Stimulated activated naive B cell treated with anti-CD40 and anti-IgM and Interleukin-4, amounts not matched to agents 10 μg/mL and 1 μg/mL and 100 μg/mL, for 72 hours (primary cell): Measurements from ENCODE around the gene SBF2.

Experiments
- ATAC-seq, 2 donors: fragments of 150-1000 bp; cut with Tn5 transposase; replicated peaks; 2 replicates each; pipeline ENCODE4 v1.10.0; 2021; ENCODE audit warnings: moderate library complexity in 1 of 2
- DNase-seq: peaks from one replicate; pipeline ENCODE4 v3.0.0; 2021
- H3K27ac Mint-ChIP-seq: one replicate; pipeline ENCODE4 v1.8.0; 2022; ENCODE audit warnings: mild to moderate bottlenecking, mixed read lengths
- H3K27me3 Mint-ChIP-seq, 2 donors: one replicate each; pipeline ENCODE4 v1.8.0; 2022; ENCODE audit warnings: mixed read lengths in 2 of 2
- H3K36me3 Mint-ChIP-seq, 2 donors: one replicate each; pipeline ENCODE4 v1.8.0; 2022; ENCODE audit warnings: mixed read lengths in 2 of 2, mild to moderate bottlenecking in 1 of 2
- H3K4me1 Mint-ChIP-seq, 2 donors: one replicate each; pipeline ENCODE4 v1.8.0; 2022; ENCODE audit warnings: mixed read lengths in 2 of 2, mild to moderate bottlenecking in 1 of 2
- H3K4me3 Mint-ChIP-seq, 2 donors: one replicate each; pipeline ENCODE4 v1.8.0; 2022; ENCODE audit warnings: mild to moderate bottlenecking in 2 of 2, mixed read lengths in 2 of 2, moderate library complexity in 1 of 2
- H3K9me3 Mint-ChIP-seq, 2 donors: one replicate each; pipeline ENCODE4 v1.8.0; 2022; ENCODE audit warnings: mixed read lengths in 2 of 2, mild to moderate bottlenecking in 1 of 2

The SBF2 gene

DNA sequence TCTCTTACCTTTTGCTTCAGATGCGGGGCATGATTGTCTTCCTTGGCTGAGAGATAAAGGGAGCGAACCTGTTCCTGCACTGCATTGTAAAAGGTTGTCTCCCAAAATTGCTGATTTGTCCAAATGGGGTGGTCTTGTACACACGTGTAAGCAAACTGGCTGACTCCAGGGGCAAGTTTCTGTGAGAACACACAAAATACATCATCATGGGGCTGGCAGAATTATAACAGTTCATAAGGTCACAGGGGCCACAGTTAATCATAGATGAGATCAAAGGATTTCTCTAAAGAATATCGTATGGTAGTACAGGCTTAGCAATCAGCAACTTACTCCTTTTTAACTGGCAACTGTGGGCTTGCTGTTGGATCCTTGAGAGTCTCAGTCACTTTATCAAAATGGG is 435.8 kb downstream of the SBF2 start:
- H3K9me3 Mint-ChIP-seq, result no peaks in the 10 kb centered on the region
- no peaks in the 10 kb centered on the region for H3K36me3 Mint-ChIP-seq
- no peak overlapping the region for H3K27ac Mint-ChIP-seq
- ATAC-seq (no peak), DNase-seq (no peak)
- no peak overlapping the region for H3K4me3 Mint-ChIP-seq
- no peaks in the 10 kb centered on the region for H3K27me3 Mint-ChIP-seq
- H3K4me1 Mint-ChIP-seq, result peaks cover 16 to 39% of the 10 kb centered on the region in 2 donors

DNA sequence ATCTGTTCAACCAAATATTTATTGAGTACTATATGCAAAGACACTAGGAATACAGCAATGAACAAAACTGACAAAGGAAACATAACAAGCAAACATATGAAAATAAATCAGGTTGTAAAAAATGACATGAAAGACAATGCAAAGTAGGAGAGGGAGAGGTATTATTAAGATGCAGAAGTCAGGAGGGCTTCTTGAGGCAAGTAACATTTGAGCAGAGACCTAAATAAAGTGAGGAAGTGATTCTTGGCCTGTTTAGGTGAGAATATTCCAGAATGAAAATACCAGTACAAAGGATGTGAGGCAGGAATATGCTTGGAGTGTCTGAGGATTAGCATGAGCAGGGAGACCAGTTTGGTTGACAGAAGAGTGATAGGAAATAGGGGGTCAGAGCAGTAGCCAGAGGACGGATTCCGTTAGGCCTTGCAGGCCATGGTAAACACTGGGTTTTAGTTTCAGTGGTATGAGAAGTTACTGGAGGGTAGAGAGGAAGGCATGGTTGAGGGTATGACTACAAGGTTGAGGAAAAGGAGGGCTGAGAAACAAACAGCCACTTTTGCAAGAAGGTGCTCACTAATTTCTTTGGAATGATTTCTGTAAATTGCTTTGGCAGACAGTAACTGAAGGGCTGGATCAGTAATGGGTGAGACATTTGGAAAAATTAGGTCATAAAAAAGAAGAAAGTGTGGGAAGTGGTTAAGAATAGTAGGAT is 438.3 kb downstream of the SBF2 start:
- Mint-ChIP-seq H3K9me3 (no peaks in the 10 kb centered on the region), H3K4me3 (no peak overlapping the region), H3K4me1 (peaks cover 13 to 36% of the 10 kb centered on the region in 2 donors), H3K27ac (no peak overlapping the region), H3K27me3 (no peaks in the 10 kb centered on the region), H3K36me3 (no peaks in the 10 kb centered on the region)
- peak; percentile 7 for DNase-seq
- peak; percentile 93 to 95 for ATAC-seq

DNA sequence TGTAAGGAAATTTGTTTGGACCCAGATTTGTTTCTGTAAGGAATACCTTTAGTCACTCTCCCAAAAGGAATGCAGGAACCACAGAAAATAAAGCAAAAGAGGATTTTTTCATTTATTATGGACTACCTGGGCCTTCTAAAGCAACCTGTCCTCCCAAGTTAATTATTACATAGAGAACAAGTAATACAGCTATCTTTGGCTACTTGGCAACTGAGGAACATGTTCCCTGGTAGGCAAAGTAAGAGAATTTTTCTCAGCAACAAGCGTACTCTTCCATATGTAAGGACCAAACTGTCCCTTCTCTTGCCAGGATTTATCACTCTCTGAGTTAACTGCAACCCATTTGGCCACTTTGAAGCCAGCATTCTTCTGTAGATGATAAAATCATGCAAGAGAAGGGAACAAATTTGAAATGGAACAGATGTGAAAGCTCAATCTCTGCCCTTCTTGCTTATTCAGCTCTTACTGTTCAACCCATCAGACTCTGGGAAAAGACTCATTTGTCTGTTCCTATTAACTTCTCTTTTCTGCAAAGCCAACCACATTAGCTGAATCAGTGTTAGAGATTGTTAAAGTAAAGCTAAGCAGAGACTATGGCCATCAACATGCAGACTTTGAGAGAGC is 440.0 kb downstream of the SBF2 start:
- Mint-ChIP-seq H3K4me1 (peaks cover 9 to 28% of the 10 kb centered on the region in 2 donors), H3K27ac (no peak overlapping the region), H3K36me3 (peaks cover 0 to 5% of the 10 kb centered on the region in 2 donors), H3K9me3 (no peaks in the 10 kb centered on the region), H3K4me3 (no peak overlapping the region), H3K27me3 (no peaks in the 10 kb centered on the region)
- DNase-seq (no peak), ATAC-seq (no peak)

DNA sequence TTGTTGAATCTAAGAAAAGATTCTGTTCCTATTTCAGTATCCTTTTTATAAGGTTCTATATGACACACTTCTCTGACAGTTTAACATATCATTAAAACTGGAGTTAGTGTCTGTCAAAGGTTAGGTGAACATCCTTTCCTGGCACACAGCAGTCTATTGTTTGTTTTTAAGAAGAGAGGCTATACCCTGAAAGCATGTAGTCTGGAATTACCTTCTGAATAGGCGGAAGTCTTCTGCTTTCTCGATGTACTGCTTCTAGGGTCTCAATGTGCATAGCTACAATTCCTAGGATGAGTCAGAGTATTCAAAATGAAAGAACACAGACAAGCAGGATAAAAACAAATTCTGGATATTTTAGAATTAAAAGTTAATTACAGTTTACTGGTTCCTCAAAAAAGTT is 441.6 kb downstream of the SBF2 start:
- peaks cover 3 to 16% of the 10 kb centered on the region in 2 donors for H3K4me1 Mint-ChIP-seq
- ATAC-seq (peak in 1 of 2 donors; percentile 21), DNase-seq (no peak)
- no peaks in the 10 kb centered on the region for H3K27me3 Mint-ChIP-seq
- no peaks in the 10 kb centered on the region for H3K9me3 Mint-ChIP-seq
- peaks cover 3 to 8% of the 10 kb centered on the region in 2 donors for H3K36me3 Mint-ChIP-seq
- H3K27ac Mint-ChIP-seq, result no peak overlapping the region
- H3K4me3 Mint-ChIP-seq, result no peak overlapping the region

DNA sequence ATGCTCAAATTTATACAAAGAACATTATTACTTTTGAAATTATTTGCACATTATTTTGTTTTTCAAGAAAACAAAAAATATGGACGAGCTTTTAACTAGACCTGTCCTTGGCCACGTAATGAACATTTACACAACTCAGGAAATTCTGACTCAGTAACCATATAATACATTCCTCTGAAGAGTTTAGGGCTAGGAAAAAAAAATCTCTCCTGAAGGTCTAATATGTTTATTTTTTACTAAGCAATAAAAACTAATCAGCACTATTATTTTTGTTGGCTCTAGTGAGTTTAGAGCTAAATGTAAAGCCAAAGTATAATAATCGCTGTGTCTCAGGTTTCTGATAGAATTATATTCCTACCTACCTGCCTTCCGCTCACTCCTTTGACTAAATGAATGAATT is 442.7 kb downstream of the SBF2 start:
- no peaks in the 10 kb centered on the region for H3K9me3 Mint-ChIP-seq
- H3K4me1 Mint-ChIP-seq, result peaks cover 3 to 16% of the 10 kb centered on the region in 2 donors
- peaks cover 7 to 13% of the 10 kb centered on the region in 2 donors for H3K36me3 Mint-ChIP-seq
- no peaks in the 10 kb centered on the region for H3K27me3 Mint-ChIP-seq
- ATAC-seq (no peak), DNase-seq (no peak)
- no peak overlapping the region for H3K4me3 Mint-ChIP-seq
- H3K27ac Mint-ChIP-seq, result no peak overlapping the region

DNA sequence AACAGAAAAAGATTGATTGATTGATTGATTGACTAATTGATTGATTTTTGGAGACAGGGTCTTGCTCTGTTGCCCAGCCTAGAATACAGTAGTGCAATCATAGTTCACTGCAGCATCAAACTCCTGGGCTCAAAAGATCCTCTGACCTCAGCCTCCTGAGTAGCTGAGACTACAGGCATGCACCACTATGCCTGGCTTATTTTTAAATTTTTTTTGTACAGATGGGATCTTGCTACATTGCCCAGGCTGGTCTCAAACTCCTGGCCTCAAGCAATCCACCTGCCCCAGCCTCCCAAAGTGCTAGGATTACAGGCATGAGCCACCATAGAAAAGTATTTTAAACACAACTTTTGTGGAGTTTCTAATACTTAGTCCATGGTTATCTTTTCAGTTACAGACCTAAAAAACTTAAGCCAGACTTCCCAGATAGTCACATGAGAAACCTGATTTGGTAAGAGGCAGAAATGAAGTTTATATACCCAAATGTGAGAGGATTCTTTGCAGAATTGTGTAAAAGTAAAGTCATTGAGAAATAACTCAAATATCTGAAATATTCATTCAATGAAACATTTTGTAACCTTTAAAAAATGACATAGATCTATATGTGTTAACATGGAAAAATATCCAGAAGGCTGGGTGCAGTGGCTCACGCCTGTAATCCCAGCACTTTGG is 443.7 kb downstream of the SBF2 start:
- Mint-ChIP-seq H3K4me3 (no peak overlapping the region), H3K36me3 (peaks cover 13 to 21% of the 10 kb centered on the region in 2 donors), H3K9me3 (no peaks in the 10 kb centered on the region), H3K4me1 (peaks cover 3 to 16% of the 10 kb centered on the region in 2 donors), H3K27ac (no peak overlapping the region), H3K27me3 (no peaks in the 10 kb centered on the region)
- DNase-seq (no peak), ATAC-seq (no peak)

DNA sequence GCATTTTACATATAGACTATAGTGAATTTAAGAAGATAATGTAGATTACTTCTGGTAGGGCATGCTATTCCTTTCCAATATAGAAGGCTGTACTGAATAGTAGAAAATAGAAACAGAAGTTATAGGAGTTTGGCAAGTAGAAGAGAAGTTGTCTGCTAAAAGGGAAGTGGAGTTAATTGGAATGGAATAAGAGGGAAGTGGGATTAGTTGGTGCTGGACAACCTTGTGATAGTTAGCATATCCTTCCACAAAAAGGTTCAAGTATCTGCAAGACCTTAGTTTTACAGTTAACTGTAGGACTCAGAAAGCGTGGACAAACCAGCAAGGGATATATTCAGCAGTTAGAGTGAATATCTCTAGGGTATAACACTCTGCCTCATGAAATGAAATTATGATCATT is 444.6 kb downstream of the SBF2 start:
- H3K27me3 Mint-ChIP-seq, result no peaks in the 10 kb centered on the region
- ATAC-seq (no peak), DNase-seq (no peak)
- H3K9me3 Mint-ChIP-seq, result no peaks in the 10 kb centered on the region
- no peak overlapping the region for H3K27ac Mint-ChIP-seq
- H3K36me3 Mint-ChIP-seq, result peaks cover 16 to 26% of the 10 kb centered on the region in 2 donors
- no peak overlapping the region for H3K4me3 Mint-ChIP-seq
- H3K4me1 Mint-ChIP-seq, result peaks cover 3 to 16% of the 10 kb centered on the region in 2 donors

DNA sequence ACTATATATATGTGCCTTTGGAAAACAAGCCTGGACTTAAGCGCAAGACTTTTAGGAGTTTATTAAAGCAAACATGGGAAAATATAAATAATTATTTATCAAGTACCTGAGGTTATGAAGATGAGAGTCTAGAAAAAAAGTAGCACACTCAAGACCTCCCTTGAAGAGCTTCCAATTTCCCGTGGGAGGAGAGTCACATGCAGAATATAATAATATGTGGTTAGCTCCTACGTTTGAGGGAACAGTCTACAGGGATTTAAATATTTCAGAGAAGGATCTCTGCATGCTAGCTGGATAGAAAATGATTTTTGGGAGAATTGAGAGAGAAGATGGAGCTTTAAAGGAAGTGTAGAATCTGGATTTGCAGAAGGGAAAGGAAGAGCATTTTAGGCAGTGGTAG is 446.4 kb downstream of the SBF2 start:
- Mint-ChIP-seq H3K9me3 (no peaks in the 10 kb centered on the region), H3K27ac (no peak overlapping the region), H3K36me3 (peaks cover 20 to 30% of the 10 kb centered on the region in 2 donors), H3K27me3 (no peaks in the 10 kb centered on the region), H3K4me1 (peaks cover 0 to 6% of the 10 kb centered on the region in 2 donors), H3K4me3 (no peak overlapping the region)
- DNase-seq (no peak), ATAC-seq (no peak)

DNA sequence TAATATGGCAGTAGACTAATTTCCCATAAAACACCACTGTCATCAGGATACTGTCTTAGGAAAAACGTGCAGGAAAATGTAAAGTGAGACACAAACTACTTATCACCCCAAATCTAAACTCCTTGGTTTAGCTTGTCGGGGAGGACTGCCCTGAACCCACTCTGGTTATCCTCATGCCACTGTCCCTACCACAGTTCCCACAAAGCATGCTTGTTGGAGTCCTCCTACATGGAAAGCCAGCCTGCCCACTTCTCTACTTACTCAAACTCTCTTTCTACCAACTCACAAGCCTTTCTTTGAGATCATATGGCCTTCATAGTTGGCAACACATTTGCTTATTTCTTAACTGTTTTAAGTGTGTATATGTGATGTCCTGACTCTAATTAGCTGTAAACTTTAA is 451.1 kb downstream of the SBF2 start:
- ATAC-seq (no peak), DNase-seq (no peak)
- Mint-ChIP-seq H3K4me1 (peaks cover 11 to 14% of the 10 kb centered on the region in 2 donors), H3K4me3 (no peak overlapping the region), H3K36me3 (peaks cover 27 to 36% of the 10 kb centered on the region in 2 donors), H3K27me3 (no peaks in the 10 kb centered on the region), H3K9me3 (no peaks in the 10 kb centered on the region), H3K27ac (no peak overlapping the region)

DNA sequence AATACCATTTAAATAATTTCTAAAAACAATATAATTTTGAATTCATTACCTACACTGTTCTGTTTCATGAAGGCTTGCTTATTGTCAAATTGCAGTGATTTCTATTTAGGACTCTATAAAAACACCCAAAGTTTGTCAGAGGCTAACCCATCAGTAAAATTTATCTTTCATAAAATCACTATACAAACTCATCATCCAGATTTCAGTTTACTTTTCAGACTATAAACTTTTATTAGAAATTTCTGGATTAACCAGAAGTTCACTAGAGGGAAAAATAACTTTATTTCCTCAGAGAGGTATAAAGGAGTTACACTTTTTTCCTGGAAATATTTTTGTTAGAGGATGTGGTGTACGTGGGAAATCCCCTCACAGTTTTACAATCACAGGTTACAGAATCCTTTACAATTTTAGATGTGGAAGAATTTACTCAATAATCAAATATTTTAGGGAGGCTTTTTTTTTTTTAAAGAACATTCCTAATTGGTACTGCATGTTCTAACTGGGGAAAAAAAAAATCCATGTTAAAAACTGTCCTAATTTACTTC is 453.5 kb downstream of the SBF2 start:
- Mint-ChIP-seq H3K27me3 (no peaks in the 10 kb centered on the region), H3K36me3 (peaks cover 15 to 21% of the 10 kb centered on the region in 2 donors), H3K9me3 (no peaks in the 10 kb centered on the region), H3K4me1 (peaks cover 11 to 14% of the 10 kb centered on the region in 2 donors), H3K27ac (peak overlapping the region; percentile 31), H3K4me3 (no peak overlapping the region)
- DNase-seq (no peak), ATAC-seq (no peak)

DNA sequence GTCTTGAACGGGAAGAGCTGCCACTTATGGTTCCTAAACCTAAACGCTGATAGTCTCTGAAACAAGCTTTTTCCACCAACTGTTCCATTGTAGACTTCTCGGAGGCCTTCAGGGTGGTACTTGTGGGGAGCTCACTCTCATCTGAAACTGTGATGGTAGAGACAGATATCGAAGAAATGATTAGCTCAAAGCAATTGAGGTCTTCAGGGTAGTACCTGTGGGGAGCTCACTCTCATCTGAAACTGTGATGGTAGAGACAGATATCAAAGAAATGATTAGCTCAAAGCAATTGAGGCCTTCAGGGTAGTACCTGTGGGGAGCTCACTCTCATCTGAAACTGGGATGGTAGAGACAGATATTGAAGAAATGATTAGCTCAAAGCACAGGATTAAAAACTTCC is 454.5 kb downstream of the SBF2 start:
- no peak overlapping the region for H3K27ac Mint-ChIP-seq
- DNase-seq, result no peak
- H3K27me3 Mint-ChIP-seq, result no peaks in the 10 kb centered on the region
- H3K36me3 Mint-ChIP-seq, result peaks cover 12 to 15% of the 10 kb centered on the region in 2 donors
- no peak overlapping the region for H3K4me3 Mint-ChIP-seq
- peaks cover 11 to 14% of the 10 kb centered on the region in 2 donors for H3K4me1 Mint-ChIP-seq
- ATAC-seq, result no peak
- H3K9me3 Mint-ChIP-seq, result no peaks in the 10 kb centered on the region

DNA sequence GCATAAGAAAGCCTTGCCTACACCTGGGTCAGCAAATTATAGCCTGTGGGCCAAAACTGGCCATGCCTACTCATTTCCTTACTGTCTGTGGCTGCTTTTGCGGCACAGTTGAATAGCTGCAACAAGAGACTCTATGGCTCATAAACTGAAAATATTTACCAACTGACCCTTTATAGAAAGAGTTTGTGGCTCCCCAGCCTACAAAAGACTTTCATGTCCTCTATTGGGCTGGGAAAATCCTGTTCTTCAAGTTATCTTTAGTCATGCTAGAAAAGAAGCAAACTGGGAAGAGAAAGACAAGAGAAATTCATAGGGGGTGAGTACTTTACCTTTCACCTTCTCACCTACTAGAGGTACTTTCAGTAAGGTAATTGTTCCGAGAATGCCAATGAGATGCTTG is 455.1 kb downstream of the SBF2 start:
- Mint-ChIP-seq H3K4me1 (peaks cover 11 to 14% of the 10 kb centered on the region in 2 donors), H3K9me3 (no peaks in the 10 kb centered on the region), H3K27me3 (no peaks in the 10 kb centered on the region), H3K27ac (peak overlapping the region; percentile 73), H3K36me3 (peaks cover 12 to 15% of the 10 kb centered on the region in 2 donors), H3K4me3 (no peak overlapping the region)
- no peak for DNase-seq
- peak in 1 of 2 donors; percentile 73 for ATAC-seq

DNA sequence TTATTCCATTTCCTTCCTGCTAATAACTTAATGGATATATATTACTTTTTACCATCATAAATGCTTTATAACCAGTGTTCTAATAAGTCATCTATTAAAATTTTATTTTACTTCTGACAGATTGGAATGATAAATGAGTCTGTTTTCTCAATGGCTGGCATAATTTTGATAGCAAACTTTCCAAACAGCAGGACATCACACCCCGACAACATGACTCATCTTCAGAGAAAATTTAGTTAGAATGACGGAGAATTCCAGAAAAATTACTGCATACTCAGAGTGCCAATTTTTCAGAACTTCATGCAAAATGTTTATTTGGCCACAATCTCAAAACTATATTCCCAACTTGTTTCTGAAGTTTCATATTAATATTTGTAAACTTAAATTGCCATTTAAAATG is 455.8 kb downstream of the SBF2 start:
- Mint-ChIP-seq H3K4me3 (no peak overlapping the region), H3K4me1 (peaks cover 11 to 14% of the 10 kb centered on the region in 2 donors), H3K9me3 (no peaks in the 10 kb centered on the region), H3K27me3 (no peaks in the 10 kb centered on the region), H3K27ac (no peak overlapping the region), H3K36me3 (peaks cover 12 to 15% of the 10 kb centered on the region in 2 donors)
- ATAC-seq, result no peak
- DNase-seq, result no peak

DNA sequence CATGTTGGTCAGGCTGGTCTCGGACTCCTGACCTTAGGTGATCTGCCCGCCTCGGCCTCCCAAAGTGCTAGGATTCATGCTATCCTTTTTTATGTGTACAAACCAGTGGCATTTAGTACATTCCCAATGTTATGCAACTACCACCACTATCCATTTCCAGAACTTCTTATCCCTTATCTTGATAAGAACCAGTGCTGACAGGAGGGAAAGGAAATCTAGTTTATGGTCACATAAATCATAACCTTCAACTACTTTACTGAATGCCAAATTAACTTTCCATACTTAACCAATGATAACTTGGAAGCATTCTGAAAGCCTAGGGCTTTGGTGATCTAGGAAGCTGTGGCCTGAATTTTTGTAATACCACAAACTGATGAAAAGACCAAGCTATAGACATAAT is 459.7 kb downstream of the SBF2 start:
- ATAC-seq, result no peak
- no peaks in the 10 kb centered on the region for H3K9me3 Mint-ChIP-seq
- H3K4me3 Mint-ChIP-seq, result no peak overlapping the region
- no peak overlapping the region for H3K27ac Mint-ChIP-seq
- H3K36me3 Mint-ChIP-seq, result peaks cover 9 to 12% of the 10 kb centered on the region in 2 donors
- no peaks in the 10 kb centered on the region for H3K27me3 Mint-ChIP-seq
- peaks cover 6% of the 10 kb centered on the region in 2 donors for H3K4me1 Mint-ChIP-seq
- no peak for DNase-seq
